ENCODE measurements around the gene GJA4.

Gene GJA4

DNA sequence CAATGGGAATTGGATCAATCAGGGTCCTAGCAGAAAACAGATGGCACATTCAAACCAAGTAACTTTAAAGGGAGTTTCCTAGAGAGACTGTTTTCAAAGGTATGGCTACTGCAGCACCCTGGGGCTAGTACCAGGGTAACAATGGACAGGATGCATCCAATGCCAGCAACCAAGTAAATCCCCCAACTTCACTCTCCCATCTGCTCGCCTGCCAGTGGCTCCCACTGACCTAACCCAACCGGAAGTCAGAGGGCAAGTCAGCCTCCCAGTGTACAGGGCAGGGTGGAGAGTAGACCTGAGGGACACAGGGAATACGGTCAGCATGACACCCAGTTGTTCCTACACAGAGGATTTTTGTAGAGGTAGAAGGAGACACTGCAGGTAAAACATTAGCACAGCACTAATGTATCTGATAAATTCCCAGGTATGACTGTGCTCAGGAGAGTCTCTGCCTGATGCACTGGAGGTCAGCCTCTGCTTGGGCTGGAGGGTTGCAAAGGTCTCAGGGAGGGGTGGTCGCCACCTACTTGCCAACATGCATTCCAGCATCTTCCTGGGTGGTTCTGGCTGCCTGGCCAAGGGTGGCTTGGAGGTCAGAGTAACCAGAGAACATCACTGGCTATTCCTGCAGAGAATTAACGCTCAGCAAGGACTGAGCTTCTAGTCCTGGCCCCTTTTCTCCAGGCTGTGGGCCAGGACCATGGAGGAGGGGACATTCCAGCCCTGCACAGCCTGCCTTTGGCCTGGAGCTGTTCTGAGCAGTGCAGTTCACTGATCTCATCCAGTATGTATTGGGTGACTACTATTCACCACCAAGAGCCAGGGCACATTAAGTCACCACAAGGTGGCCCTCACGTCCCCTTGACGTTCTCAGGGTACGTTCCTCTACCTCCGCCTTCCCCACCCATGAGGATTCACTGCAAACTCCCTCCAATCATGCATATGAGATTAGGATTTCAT, 5.1 kb upstream of the GJA4 start:
- H3K36me3 Mint-ChIP-seq (ENCODE audit: low read depth): no peaks in the 10 kb centered on the region
- no peak overlapping the region for H3K4me3 Mint-ChIP-seq
- peaks cover 69% of the 10 kb centered on the region for H3K27me3 Mint-ChIP-seq (ENCODE audit: low read depth)
- H3K4me1 Mint-ChIP-seq: peaks cover 5% of the 10 kb centered on the region
- no peak overlapping the region for H3K27ac Mint-ChIP-seq
- TF ChIP-seq, protein P1, sequence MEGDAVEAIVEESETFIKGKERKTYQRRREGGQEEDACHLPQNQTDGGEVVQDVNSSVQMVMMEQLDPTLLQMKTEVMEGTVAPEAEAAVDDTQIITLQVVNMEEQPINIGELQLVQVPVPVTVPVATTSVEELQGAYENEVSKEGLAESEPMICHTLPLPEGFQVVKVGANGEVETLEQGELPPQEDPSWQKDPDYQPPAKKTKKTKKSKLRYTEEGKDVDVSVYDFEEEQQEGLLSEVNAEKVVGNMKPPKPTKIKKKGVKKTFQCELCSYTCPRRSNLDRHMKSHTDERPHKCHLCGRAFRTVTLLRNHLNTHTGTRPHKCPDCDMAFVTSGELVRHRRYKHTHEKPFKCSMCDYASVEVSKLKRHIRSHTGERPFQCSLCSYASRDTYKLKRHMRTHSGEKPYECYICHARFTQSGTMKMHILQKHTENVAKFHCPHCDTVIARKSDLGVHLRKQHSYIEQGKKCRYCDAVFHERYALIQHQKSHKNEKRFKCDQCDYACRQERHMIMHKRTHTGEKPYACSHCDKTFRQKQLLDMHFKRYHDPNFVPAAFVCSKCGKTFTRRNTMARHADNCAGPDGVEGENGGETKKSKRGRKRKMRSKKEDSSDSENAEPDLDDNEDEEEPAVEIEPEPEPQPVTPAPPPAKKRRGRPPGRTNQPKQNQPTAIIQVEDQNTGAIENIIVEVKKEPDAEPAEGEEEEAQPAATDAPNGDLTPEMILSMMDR (IDR thresholded peaks at IDR 0.05; ENCODE audit: unreplicated experiment in 3 of 3): no peak
- no peaks in the 10 kb centered on the region for H3K9me3 Mint-ChIP-seq

DNA sequence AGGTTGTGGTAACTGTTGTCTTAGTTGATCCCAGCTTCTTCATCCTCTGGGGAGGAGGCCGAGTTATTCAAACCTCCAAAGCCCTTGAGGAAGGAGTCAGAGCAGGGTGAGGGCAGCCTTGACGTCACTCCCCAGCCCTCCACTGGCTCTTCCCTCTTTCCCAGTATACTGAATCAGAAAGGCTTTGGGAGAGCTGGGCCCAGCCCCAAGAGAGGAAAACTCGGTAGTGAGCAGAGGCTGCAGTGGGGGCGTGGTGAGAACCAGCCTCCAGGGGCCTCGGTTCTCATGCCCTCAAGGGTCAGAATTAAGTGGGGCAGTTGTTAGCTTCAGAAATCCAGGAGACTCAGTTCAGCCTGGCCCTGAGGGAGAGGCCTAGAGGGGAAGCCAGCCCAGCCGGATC, 1.8 kb upstream of the GJA4 start:
- peaks cover 55% of the 10 kb centered on the region for H3K27me3 Mint-ChIP-seq (ENCODE audit: low read depth)
- H3K4me1 Mint-ChIP-seq: peaks cover 5% of the 10 kb centered on the region
- H3K9me3 Mint-ChIP-seq: no peaks in the 10 kb centered on the region
- TF ChIP-seq, protein P1 (IDR thresholded peaks at IDR 0.05; ENCODE audit: unreplicated experiment in 3 of 3): no peak
- H3K36me3 Mint-ChIP-seq (ENCODE audit: low read depth): no peaks in the 10 kb centered on the region
- H3K4me3 Mint-ChIP-seq: no peak overlapping the region
- H3K27ac Mint-ChIP-seq: no peak overlapping the region

- Mint-ChIP-seq H3K9me3 (no peaks in the 10 kb centered on the region), H3K27ac (no peak overlapping the region), H3K4me1 (no peaks in the 10 kb centered on the region), H3K36me3 (ENCODE audit: low read depth) (no peaks in the 10 kb centered on the region), H3K4me3 (peak overlapping the region; percentile 24 to 52 (median 45)), H3K27me3 (ENCODE audit: low read depth) (peaks cover 52% of the 10 kb centered on the region)
- TF ChIP-seq, protein P1 (IDR thresholded peaks at IDR 0.05; ENCODE audit: unreplicated experiment in 3 of 3): no peak
Observed at GRCh38 chr1:34792424-34792823, 375 bp upstream of the GJA4 start.

- TF ChIP-seq, protein P1 (IDR thresholded peaks at IDR 0.05; ENCODE audit: unreplicated experiment in 3 of 3): no peak
- Mint-ChIP-seq H3K4me3 (peak overlapping the region in 1 of 3 experiments; percentile 41), H3K27me3 (ENCODE audit: low read depth) (peaks cover 49% of the 10 kb centered on the region), H3K9me3 (no peaks in the 10 kb centered on the region), H3K27ac (no peak overlapping the region), H3K4me1 (no peaks in the 10 kb centered on the region), H3K36me3 (ENCODE audit: low read depth) (no peaks in the 10 kb centered on the region)
Observed at GRCh38 chr1:34794001-34794789, 1.4 kb downstream of the GJA4 start.

GRCh38 chr1:34794790-34795180, 2.0 kb downstream of the GJA4 start:
- no peaks in the 10 kb centered on the region for H3K4me1 Mint-ChIP-seq
- TF ChIP-seq, protein P1 (IDR thresholded peaks at IDR 0.05; ENCODE audit: unreplicated experiment in 3 of 3): no peak
- no peak overlapping the region for H3K27ac Mint-ChIP-seq
- H3K36me3 Mint-ChIP-seq (ENCODE audit: low read depth): no peaks in the 10 kb centered on the region
- H3K9me3 Mint-ChIP-seq: no peaks in the 10 kb centered on the region
- H3K27me3 Mint-ChIP-seq (ENCODE audit: low read depth): peaks cover 47% of the 10 kb centered on the region
- no peak overlapping the region for H3K4me3 Mint-ChIP-seq
